Mesenteric fat pad (tissue), 1 donor: ENCODE data around the gene CGB2. TPM values are rescaled to one million over a fixed set of nuclear protein-coding genes. Genes with fewer than 3 reads are reported as not detected.
A peak's percentile ranks its signal among the peaks of the same experiment; 100 is the strongest.
"Not testable (repeated sequence)": the region's sequence is repeated elsewhere in the genome, so short reads cannot be mapped to it uniquely, and the experiment has no call there.

Experiments
- DNase-seq: peaks from one replicate; pipeline ENCODE4 v3.0.0-alpha.2; 2020; ENCODE audit warnings: low spot score
- long read RNA-seq: library from polyadenylated mRNA; unstranded; transcript quantifications from one replicate; pipeline ENCODE4 v2.0.0, GENCODE V29; 2020
- total RNA-seq: library from RNA; stranded (reverse); fragmentation: NEBNext Ultra II Directional; extraction: Animal tissue kit (Norgen Biotek cat#: 25700); gene quantifications from one replicate; pipeline ENCODE4 v1.2.1, GENCODE V29; 2021
- donor health status: DM: yes; HTN: yes; CAD: no.

Gene CGB2
- total RNA-seq: not detected
- long read RNA-seq: 0 reads

DNA sequence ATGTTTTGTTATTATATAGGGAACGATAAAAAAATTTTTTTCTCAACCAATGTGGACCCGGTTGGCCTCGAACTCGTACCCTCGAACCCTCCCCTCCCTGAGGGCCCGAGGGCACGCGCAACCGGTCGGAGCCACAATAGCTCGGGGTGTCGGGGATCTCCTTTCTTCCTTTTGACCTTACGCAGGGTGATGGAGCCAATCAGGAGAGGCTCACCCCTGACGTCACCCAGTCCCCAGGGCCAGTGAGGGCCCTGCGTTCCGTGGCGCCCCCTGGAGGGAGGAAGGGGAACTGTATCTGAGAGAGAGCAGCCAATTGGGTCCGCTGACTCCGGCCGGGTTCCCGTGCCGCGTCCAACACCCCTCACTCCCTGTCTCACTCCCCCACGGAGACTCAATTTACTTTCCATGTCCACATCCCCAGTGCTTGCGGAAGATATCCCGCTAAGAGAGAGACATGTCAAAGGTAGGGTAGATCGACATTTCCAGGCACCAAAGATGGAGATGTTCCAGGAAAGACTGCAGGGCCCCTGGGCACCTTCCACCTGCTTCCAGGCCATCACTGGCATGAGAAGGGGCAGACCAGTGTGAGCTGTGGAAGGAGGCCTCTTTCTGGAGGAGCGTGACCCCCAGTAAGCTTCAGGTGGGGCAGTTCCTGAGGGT is at the start of gene CGB2:
TSS of gene CGB2 (plus strand) at position 249 of the 660 bp plus-strand sequence. CDS start at position 455, 206 bp downstream.
- not testable (repeated sequence) for DNase-seq

DNA sequence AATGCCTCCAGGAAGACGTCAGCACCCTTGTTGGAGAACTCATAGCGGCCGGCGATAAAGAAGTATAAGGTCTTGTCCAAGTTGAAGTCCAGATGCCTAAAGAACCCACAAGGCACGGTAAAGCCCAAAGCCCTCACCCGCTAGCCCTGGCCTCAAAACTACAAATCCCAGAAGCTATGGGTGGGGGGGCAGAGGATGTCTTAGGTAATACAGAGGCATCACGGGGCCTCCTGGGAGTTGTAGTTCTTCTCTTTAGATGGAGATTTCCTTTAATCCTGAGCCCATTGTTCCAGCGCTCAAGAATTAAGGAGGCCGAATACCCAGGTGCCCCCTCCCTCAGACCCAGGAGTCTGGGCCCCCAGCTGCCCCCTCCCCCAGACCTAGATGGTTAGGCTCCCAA is 49.4 kb upstream of the CGB2 start:
- DNase-seq: no peak

DNA sequence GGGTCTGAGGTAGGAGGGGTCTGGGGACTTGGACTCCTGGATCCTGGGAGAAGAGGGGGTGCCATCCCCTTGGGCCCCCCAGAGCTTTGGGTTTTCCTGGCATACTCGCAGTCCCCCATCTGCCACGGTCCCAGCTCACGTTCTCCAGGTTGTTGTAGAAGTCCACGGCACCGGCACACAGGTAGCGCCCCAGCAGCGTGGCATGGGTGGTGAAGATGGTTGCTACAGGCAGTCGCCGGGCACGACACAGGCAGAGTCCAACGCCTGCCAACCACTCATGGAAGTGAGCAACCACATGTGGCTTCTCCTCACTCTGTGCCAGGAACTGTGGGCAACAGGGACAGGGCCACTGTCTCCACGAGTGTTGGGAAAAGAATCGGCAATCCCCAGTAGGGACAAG is 46.0 kb upstream of the CGB2 start:
- no peak for DNase-seq

DNA sequence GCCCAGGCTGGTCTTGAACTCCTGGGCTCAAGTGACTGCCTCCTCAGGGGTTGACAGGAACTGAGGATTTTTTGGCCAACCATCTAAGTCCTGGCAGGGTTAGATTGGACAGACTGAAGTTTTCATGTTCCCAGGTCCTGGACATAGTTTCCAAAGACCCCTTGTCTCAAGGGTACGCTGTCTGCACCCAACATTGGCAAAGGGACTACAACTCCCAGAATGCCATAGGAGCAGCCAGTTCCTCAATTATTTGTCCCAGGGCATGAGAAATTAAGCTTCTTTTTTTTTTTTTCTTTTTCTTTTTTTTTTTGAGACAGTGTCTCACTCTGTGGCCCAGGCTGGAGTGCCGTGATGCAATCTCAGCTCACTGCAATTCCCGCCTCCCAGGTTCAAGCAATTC is 45.5 kb upstream of the CGB2 start:
- DNase-seq: no peak

DNA sequence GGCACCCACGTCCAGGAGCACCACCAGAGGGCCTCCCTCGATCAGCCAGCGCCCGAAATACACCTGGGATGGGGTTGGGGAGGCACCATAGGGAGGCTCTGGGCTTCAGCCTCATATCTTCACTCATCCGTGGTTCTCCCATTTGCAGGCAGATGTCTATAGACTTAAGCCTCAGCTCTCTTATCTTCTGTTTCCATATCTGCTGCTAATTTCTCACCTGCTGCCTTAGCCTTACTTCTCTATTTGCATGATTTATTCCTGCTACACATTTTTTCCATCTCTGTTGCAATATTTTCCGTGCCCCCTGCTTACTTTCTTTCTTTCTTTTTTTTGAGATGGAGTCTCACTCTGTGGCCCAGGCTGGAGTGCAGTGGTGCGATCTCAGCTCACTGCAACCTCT is 44.4 kb upstream of the CGB2 start:
- no peak for DNase-seq

DNA sequence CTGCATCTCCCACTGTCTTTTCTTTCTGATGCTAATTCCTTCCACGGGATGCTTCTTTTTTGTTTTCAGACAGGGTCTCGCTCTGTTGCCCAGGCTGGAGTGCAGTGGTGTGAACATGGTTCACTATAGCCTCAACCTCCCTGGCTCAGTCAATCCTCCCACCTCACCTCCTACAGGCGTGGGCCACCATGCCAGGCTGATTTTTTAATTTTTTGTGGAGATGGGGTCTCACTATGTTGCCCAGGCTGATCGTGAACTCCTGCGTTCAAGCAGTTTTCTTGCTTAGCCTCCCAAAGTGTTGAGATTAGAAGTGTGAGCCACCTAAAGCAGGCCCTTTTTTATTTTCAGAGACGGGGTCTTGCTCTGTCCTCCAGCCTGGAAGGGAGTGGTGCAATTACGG is 43.4 kb upstream of the CGB2 start:
- DNase-seq: no peak

DNA sequence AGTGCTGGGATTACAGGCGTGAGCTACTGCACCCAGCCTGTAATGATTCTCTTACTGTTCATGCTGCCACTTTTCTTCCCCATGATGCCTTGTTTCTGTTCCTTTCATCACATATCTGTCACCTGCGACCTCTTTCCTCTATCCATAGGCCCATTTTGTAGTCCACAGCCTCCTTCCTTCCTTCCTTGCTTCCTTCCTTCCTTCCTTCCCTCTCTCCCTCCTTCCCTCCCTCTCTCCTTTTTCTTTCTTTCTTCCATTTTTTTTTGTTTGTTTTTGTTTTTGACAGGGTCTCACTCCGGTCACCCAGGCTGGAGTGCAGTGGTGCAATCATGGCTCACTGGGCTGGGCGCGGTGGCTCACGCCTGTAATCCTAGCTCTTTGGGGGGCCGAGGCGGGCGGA is 42.8 kb upstream of the CGB2 start:
- DNase-seq: no peak

DNA sequence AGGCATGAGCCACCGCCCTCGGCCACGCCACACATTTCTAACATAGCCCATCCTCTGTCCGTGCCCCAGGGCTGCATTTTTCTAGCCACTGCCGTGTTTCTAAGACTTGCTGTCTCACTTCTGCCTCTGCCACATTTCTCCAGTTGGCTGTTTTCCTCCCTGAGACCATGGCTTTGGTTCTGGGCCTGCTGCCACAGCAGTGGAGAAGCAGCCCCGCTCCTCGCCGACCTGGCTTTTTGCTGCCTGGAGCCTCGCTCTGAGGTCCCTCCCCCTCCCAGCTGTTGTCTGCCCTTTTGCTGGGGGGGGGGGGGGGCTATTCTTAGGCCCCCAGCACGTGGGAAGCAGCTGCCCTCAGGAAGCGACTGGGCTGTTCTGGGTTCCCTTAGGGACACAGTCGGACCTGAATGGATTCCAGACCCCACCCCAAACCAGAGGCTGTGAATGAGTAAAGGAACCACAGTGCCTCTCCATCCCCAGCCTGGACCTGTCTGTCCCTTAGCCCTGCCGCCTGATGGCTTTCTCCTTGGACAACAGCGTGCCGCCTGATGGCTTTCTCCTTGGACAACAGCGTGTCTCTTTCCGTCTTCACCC is 41.9 kb upstream of the CGB2 start:
- DNase-seq: no peak

DNA sequence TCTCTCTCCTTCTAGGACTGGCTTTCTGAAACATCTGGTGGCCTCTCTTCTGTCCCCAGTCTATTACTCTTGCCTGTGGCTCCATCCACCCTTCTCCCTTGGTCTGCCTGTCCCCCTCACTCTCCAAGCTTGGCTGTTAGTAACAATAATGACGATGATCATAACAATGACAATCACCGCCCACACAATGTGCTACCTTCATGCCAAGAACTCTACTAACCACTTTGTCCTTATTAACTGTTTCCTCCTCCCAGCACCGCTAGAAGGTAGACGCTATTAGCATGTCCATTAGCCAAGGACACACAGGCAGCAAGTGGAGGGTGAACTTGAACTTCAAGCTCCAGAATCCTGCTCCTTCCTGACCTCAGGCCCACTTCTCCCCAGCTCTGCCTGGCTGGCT is 41.3 kb upstream of the CGB2 start:
- DNase-seq: no peak

DNA sequence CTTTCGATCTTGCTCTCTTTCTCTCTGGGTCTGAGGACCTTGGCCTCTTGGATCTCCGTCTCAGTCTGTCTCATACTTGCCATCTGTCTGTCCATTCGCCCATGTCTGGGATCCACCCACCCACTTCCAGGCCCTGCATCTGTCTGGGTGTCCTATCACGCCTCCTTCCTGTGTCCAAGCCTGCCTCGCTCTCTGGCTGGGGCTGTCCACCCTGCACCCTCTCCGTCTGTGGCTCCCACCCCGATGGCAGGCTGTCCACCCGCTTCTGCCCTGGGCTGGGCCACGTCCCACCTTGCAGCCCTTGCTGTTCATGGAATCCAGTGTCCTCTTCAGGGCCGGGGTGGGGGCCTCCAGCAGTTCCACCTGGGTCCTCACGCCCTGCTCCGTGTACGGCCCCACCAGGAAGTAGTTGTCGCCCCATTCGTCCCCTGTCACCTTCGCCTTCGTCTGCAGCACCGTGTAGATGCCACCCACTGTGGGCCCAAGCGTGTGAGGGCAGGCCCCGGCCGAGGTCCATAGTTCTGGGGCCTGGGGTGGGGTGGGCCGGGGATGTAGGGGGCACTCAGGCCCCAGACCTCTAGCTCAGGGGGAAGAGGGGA is 40.6 kb upstream of the CGB2 start:
- DNase-seq: no peak

DNA sequence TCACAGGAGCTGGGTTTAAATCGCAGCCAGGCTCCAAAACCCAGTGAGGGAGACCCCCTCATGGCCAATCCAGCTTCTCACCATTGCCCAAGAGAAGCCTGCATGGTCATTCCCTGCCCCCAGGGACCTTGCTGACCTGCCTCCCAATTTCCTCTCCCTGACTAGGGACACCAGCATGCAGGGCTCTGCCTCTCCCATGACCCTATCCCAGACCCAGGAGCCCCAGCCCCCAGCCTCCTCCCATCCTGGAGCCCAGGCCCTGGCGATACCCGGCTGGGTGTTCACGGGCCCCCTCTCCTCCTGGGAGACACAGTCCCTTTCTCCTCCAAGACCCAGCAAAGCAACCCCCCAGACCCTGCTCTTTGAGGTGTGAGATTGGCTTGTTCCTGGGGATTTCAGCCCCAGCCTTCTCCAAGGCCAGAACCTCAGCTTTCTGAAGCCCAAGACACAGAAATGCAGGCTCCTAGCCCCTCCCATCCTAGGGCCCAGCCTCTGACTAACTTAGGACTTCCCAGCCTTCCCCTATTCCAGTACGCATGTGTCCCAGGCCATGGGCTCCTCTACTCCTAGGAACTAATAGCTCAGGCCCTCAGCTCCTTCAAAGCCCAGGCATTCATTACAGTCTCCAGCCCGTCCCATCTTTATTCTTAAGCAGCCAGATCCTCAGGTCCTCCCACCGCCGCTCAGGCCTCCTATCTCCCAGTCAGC is 39.7 kb upstream of the CGB2 start:
- DNase-seq: no peak

DNA sequence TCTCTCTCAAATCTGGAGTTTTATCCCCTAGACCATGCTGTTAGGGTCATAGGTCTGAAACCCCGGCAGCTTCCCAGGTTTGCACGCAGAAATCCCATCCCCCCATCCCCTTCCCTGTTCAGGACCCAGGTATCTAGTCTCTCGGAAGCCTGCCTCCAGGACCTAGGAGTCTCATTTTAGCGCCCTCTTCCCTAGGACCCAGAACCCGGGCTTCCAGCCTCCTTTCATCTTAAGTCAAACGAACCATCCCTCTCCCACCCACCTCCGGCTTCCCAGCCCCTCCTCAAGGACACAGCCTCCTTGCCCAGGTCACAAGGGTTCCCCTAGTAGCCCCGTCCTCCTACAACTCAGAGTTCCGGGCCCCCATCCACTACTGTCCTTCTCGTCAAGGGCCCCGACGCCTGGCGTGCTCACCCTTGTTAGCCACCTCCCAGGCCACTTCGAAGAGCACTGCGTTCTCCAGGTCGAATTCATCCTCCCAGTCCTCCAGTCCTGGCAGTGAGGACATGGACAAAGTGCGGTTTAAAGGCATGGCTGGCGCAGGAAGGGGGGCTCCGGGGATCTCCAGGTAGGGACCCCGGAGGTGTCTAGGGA is 39.0 kb upstream of the CGB2 start:
- no peak for DNase-seq

DNA sequence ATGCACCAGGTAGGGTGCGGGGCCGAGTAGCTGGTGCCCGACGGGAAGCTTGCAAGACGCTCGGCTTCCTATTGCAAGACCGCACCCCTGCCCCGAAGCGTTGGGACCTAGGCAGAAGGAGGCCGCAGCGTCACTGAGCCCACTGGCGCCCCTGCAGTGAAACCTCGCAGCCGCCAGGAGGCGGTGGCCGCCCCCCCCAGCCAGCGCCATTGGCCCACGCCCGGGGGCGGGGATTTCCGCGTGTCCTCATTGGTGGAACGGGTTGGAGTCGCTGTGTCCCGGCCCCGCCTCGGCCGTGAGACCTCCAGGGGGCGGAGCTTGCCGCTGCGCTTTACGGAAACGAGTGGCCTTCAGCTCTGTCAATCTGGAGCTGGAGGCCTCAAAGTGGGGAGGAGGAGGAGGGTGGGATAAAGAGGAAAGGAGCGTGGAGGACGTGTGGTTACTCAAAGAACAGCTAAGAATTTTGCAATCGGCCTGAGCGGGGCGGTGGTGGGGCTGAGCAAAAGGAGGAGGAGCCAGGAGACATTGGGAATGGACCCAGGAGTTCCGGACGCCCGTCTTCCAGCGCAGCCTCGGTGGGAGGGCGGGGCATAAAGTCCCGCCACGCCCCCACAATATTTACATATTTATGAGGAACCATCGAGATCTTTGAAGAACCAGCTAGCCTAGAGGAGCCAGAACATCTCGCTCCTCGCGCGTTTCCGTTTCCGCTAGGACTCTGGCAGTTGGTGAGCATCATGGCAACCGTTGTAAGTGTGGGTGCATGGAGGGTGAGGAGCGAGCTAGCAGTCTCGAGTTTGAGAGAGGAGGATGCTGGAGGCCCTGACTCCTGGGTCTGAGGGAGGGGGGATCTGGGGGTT is 38.3 kb upstream of the CGB2 start, which contains the start of the genes GYS1 and RUVBL2:
TSS of gene GYS1 (minus strand) at position 135 of the 860 bp plus-strand sequence. CDS start 197 bp downstream, outside the sequence.
TSS of gene RUVBL2 (plus strand) at position 713 of the 860 bp plus-strand sequence. CDS start at position 738, 25 bp downstream.
- peak; percentile 100 for DNase-seq

DNA sequence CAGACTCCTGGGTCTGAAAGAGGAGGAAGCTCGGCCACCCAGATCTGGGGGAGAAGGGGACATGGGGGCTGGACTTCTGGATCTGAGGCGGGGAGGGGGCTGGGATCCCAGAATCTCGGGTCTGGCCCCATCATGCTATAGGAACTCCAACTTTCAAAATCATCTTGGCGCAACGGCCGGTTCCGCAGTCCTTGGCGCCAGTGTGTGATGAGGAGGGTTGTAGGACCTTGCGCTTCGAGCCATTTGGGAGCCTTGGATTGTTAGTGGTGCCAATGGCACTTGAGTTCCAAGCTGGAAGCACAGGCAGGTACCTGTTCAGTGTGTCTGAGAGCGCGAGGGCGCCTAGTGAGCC is 37.7 kb upstream of the CGB2 start:
- DNase-seq: no peak

DNA sequence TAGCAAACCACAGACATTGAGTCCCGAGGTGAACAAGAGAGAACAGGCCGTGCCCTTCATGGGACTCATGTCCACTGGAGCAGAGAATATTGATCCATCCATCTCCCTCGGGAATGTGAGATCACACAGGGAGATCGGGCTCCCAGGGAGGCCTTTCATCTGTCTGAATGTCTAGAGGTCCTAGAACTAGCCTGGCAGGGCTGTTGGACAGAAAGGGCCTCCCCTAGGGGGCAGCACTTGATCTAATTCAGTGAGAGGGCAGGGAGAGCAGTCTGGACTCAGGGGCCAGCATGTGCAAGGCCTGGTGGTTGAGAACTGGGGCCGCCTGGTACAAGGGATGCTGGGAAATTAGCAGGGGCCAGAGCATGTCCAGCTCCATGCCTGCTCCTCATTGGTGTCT is 33.7 kb upstream of the CGB2 start:
- DNase-seq: no peak

DNA sequence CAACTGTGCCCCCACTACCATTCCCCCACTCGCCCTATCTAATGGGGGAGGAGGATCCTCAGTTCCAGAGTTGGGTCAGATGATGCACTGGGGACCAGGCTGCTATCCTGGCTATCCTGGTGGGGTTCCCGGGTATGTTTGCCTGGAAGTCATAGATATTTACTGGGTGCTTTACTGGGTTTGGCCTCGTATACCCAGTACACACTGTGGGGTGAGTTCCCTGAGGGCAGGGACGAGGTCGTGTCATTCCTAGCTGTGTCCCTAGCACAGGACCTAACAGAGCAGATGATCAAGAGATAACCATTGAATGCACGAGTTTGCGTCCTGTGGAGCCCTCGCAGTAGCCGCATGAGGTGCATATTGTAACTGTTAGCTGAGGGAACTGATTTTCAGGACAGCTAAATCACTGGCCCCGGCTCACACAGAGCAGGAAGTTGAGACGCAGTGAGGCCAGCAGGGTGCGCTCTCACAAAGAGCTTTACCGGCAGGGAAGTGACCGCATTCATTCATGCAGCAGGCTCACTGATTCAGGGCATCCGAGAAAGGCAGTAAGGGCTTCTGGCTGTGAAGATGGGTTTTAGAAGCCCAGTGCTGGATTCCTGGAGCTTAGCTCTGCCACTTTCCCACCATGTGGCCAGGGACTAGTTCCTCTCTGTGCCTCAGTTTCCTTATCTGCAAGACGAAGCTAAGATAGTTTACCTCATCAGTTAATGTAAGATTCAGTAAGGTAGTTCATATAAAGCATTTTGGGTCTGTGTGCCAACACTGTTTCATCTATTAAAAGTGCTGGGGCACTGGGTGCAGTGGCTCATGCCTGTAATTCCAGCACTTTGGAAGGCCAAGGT is 32.0 kb upstream of the CGB2 start:
- no peak for DNase-seq

DNA sequence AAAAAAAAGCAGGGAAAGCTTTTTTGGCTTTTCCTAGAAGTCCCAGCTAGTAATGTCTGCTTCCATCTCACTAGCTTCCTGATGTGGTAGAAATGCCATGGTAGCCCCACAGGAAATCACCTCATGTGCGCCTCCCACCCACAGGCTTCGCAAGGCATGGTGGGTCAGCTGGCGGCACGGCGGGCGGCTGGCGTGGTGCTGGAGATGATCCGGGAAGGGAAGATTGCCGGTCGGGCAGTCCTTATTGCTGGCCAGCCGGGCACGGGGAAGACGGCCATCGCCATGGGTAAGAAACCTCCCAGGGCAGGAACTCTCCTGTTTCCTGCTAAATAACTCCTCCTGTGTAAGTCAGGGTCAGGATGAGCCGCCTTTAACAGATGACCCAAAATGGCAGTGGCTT is 27.6 kb upstream of the CGB2 start:
- DNase-seq: no peak

DNA sequence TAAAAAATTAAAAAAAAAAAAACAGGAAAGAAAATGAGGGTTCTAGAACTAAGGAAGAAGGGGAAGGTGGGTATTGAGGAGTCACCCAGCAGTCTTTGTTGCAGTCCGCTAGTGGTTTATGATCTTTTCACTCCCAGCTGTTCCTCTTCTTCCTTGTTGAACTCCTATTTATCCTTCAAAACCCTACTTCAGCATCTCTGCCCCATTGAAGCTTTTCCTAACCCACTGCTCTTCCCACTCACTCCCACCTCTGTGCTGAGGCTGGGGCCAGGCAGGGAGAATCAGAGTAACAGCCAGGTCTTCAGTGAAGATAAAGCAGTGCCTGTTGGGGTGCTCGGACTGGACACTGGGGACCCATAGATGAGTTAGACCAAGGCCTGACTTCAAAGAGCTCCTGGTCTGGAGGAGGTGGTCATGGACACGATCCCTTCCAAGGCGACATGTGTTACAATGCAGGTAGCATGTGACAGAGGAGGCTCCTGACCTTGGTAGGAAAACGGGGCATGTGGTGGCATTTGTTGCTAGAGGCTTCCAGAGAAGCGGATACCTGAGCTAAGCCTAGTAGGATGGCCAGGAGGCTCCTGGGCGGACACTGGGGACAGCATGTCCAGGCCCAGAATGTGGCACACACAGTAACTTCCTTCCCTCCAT is 26.6 kb upstream of the CGB2 start:
- DNase-seq: no peak

DNA sequence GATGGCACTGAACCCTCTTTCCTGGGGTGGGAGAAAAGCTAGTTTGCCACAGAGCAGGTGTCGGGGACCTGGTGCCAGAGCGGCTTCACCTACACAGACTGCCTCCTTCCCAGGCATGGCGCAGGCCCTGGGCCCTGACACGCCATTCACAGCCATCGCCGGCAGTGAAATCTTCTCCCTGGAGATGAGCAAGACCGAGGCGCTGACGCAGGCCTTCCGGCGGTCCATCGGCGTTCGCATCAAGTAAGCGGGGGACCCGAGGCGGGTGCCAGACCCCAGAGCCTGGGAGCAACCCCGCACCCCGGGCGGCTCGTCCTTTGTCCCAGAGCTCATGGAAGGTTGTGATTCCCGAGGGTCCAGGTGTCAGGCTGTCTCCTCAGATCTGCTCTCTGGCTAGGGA is 24.8 kb upstream of the CGB2 start:
- DNase-seq: no peak
